B cell (primary cell): ENCODE results near the gene B9D1.

Experiments used
- CTCF ChIP-seq: fragments of 200-600 bp; IDR thresholded peaks from one replicate; pipeline ENCODE4 v1.8.0; 2022; ENCODE audit warnings: antibody characterized with exemption, mild to moderate bottlenecking
- EZH2 ChIP-seq: IDR thresholded peaks from 2 replicates; pipeline ENCODE4 v1.6.1; 2012; ENCODE audit warnings: borderline replicate concordance, low read depth, mild to moderate bottlenecking, moderate library complexity, low read length; ENCODE audit not compliant: insufficient read depth, poor library complexity, severe bottlenecking

- TF ChIP-seq CTCF (no peak), EZH2 (no peak)
Measured at GRCh38 chr17:19381361-19381740, 18.8 kb upstream of the B9D1 start.
